ENCODE measurements around the gene CNOT11.
"Not testable (repeated sequence)": the region's sequence is repeated elsewhere in the genome, so short reads cannot be mapped to it uniquely, and the experiment has no call there.

The CNOT11 gene

GRCh38 chr2:101245468-101245867, 7.2 kb upstream of the CNOT11 start:
- DNase-seq (ENCODE audit: low read depth) = not testable (repeated sequence)

- not testable (repeated sequence) for DNase-seq (ENCODE audit: low read depth)
Measured at GRCh38 chr2:101248756-101249155, 3.9 kb upstream of the CNOT11 start.

GRCh38 chr2:101249826-101250225, 2.9 kb upstream of the CNOT11 start:
- no peak for DNase-seq (ENCODE audit: low read depth)

GRCh38 chr2:101251246-101251781, 1.4 kb upstream of the CNOT11 start:
- DNase-seq (ENCODE audit: low read depth) = not testable (repeated sequence)

GRCh38 chr2:101251844-101252407, 760 bp upstream of the CNOT11 start:
- DNase-seq (ENCODE audit: low read depth) = no peak

- DNase-seq (ENCODE audit: low read depth) = peak; percentile 58
Measured at GRCh38 chr2:101253013-101253702, 472 bp downstream of the CNOT11 start.

- DNase-seq (ENCODE audit: low read depth) = no peak
Measured at GRCh38 chr2:101253703-101254450, 1.2 kb downstream of the CNOT11 start.

- no peak for DNase-seq (ENCODE audit: low read depth)
Measured at GRCh38 chr2:101255501-101255900, 2.8 kb downstream of the CNOT11 start.

- no peak for DNase-seq (ENCODE audit: low read depth)
Measured at GRCh38 chr2:101256316-101256715, 3.6 kb downstream of the CNOT11 start.

- no peak for DNase-seq (ENCODE audit: low read depth)
Measured at GRCh38 chr2:101258804-101259203, 6.1 kb downstream of the CNOT11 start.

- DNase-seq (ENCODE audit: low read depth) = no peak
Measured at GRCh38 chr2:101262142-101262541, 9.5 kb downstream of the CNOT11 start.

- no peak for DNase-seq (ENCODE audit: low read depth)
Measured at GRCh38 chr2:101263377-101263800, 10.7 kb downstream of the CNOT11 start.

- no peak for DNase-seq (ENCODE audit: low read depth)
Measured at GRCh38 chr2:101264360-101264939, 11.8 kb downstream of the CNOT11 start.

GRCh38 chr2:101265893-101266499, 13.3 kb downstream of the CNOT11 start:
- no peak for DNase-seq (ENCODE audit: low read depth)

- no peak for DNase-seq (ENCODE audit: low read depth)
Measured at GRCh38 chr2:101267671-101268656, 15.3 kb downstream of the CNOT11 start.

- no peak for DNase-seq (ENCODE audit: low read depth)
Measured at GRCh38 chr2:101270700-101271259, 18.1 kb downstream of the CNOT11 start.

- no peak for DNase-seq (ENCODE audit: low read depth)
Measured at GRCh38 chr2:101272045-101272784, 19.5 kb downstream of the CNOT11 start.

- no peak for DNase-seq (ENCODE audit: low read depth)
Measured at GRCh38 chr2:101273056-101273455, 20.4 kb downstream of the CNOT11 start.

- no peak for DNase-seq (ENCODE audit: low read depth)
Measured at GRCh38 chr2:101274142-101274541, 21.5 kb downstream of the CNOT11 start.

GRCh38 chr2:101277111-101277510, 24.4 kb downstream of the CNOT11 start:
- no peak for DNase-seq (ENCODE audit: low read depth)

Measured in activated T-cell treated with anti-CD3 and anti-CD28 coated beads for 1 hour (primary cell).